GM13977 (cell line): ENCODE data around the gene ERC2.

Experiments used
- DNase-seq: peaks from one replicate; pipeline ENCODE4 v3.0.0; 2012; ENCODE audit warnings: low spot score
- CTCF ChIP-seq: IDR thresholded peaks from 2 replicates; pipeline ENCODE4 v1.5.1; 2012; ENCODE audit warnings: mild to moderate bottlenecking, control low read depth; ENCODE audit not compliant: insufficient read depth; ENCODE audit errors: extremely low read depth, missing control alignments
- in situ Hi-C: fragments of 300-500 bp; cut with MboI; formaldehyde crosslinking; loops from one replicate; pipeline ENCODE4 v1.12.0; 2022; ENCODE audit warnings: low sequenced_read_pairs, low pct_unique_long_range_greater_than_20kb, mixed read lengths, inconsistent platforms; ENCODE audit not compliant: unreplicated experiment

ERC2 gene

GRCh38 chr3:56101576-56101975 lies 366.7 kb downstream of the ERC2 start:
- no peak for DNase-seq
- TF ChIP-seq CTCF: no peak
- in situ Hi-C loops: no loop called here

GRCh38 chr3:56096999-56097398 lies 371.3 kb downstream of the ERC2 start:
- no peak for DNase-seq
- in situ Hi-C loops: no loop called here
- TF ChIP-seq CTCF: no peak

GRCh38 chr3:56094170-56094569 lies 374.1 kb downstream of the ERC2 start:
- in situ Hi-C loops: no loop called here
- no peak for TF ChIP-seq CTCF
- DNase-seq: no peak

- no peak for DNase-seq
- in situ Hi-C loops: no loop called here
- no peak for TF ChIP-seq CTCF
Measured at GRCh38 chr3:56089739-56090138, 378.5 kb downstream of the ERC2 start.

DNA sequence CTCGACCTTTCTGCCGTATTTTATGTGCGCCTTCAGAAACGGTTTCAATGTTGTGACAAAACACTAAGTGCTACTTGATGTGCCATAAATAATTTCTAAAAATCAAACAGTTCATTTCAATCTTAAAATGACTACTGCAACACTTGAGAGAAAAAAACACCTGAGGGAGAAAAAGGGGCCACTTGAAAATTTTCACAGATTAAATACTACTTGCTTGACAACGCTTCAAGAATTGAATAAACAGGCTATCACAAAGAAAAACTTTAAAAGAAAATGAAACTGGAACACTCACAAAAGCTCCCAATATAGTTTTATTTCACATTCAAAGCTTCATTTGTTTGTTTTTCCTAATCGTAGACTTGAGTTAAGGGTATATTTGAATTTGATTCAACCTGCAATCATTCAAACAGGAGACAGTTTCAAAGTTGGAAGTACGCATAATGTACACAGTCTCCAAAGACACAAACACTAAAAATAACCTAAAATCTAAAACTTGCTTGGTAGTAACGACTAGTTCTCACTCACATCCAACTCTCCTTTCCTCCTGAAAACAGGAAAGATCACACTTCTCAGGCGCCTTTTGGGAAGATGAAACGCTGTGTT lies 380.7 kb downstream of the ERC2 start:
- DNase-seq: no peak
- in situ Hi-C loops: no loop called here
- TF ChIP-seq CTCF: no peak

DNA sequence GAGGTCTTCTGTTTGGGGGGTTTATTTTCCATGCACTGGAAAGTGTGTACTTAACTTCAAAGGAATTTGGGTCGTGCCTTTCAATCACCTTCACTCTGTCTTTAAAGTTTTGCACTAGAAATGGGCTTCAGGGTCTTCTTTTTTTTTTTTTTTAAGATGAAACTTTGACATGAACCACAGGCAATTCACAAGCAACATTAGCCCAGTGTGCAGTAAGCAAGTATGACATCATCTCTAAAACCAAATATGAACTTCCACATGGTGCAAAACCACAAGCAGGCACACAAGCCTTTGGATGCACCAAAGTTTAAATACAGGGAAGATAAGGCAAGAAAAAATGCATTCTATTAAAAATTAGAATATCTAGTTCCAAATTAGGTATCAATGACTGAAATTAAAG lies 381.9 kb downstream of the ERC2 start:
- TF ChIP-seq CTCF: no peak
- no peak for DNase-seq
- in situ Hi-C loops: no loop called here

- no peak for DNase-seq
- in situ Hi-C loops: no loop called here
- TF ChIP-seq CTCF: no peak
Measured at GRCh38 chr3:56081246-56081645, 387.0 kb downstream of the ERC2 start.
